Hepatocyte (in vitro differentiated cells): ENCODE results near the gene AUH. TPM values are rescaled to one million over a fixed set of nuclear protein-coding genes. Genes with fewer than 3 reads are reported as not detected.

Source experiments
- DNase-seq: peaks from one replicate; pipeline ENCODE4 v3.0.0-alpha.2; 2016; ENCODE audit warnings: low spot score
- H2AFZ ChIP-seq: fragments of 200-600 bp; sonication (generic); 2 replicates; pipeline ENCODE4 v1.6.0; 2016; ENCODE audit warnings: antibody characterized with exemption, mild to moderate bottlenecking
- H3K27ac ChIP-seq: fragments of 200-600 bp; sonication (generic); 2 replicates; pipeline ENCODE4 v1.5.1; 2016; ENCODE audit warnings: mild to moderate bottlenecking
- H3K27me3 ChIP-seq: fragments of 200-600 bp; sonication (generic); 2 replicates; pipeline ENCODE4 v1.6.1; 2016
- H3K36me3 ChIP-seq: fragments of 200-600 bp; sonication (generic); replicated peaks from 2 replicates; pipeline ENCODE4 v1.5.1; 2016; ENCODE audit warnings: low read depth; ENCODE audit not compliant: insufficient read depth
- H3K4me1 ChIP-seq: fragments of 200-600 bp; sonication (generic); 2 replicates; pipeline ENCODE4 v1.5.1; 2016; ENCODE audit warnings: mild to moderate bottlenecking, moderate library complexity; ENCODE audit not compliant: insufficient read depth
- H3K4me2 ChIP-seq: fragments of 200-600 bp; sonication (generic); 2 replicates; pipeline ENCODE4 v1.6.0; 2016
- H3K4me3 ChIP-seq: fragments of 200-600 bp; sonication (generic); 2 replicates; pipeline ENCODE4 v1.5.1; 2016; ENCODE audit warnings: mild to moderate bottlenecking
- H3K79me2 ChIP-seq: fragments of 200-600 bp; sonication (generic); 2 replicates; pipeline ENCODE4 v1.6.0; 2017; ENCODE audit warnings: mild to moderate bottlenecking
- H3K9me2 ChIP-seq: fragments of 200-600 bp; sonication (generic); replicated peaks from 2 replicates; pipeline ENCODE4 v1.6.0; 2017; ENCODE audit warnings: mild to moderate bottlenecking; ENCODE audit not compliant: insufficient read depth
- H3K9me3 ChIP-seq: fragments of 200-600 bp; sonication (generic); 2 replicates; pipeline ENCODE4 v1.5.1; 2016; ENCODE audit warnings: low read depth, mild to moderate bottlenecking
- H4K20me1 ChIP-seq: fragments of 200-600 bp; sonication (generic); 2 replicates; pipeline ENCODE4 v1.6.0; 2016; ENCODE audit warnings: mild to moderate bottlenecking; ENCODE audit not compliant: insufficient read depth, poor library complexity, severe bottlenecking
- CTCF ChIP-seq: fragments of 200-600 bp; sonication (generic); IDR thresholded peaks from 2 replicates; pipeline ENCODE4 v1.5.1; 2016; ENCODE audit warnings: antibody characterized with exemption, mild to moderate bottlenecking; ENCODE audit not compliant: poor library complexity
- EZH2 ChIP-seq: fragments of 200-600 bp; sonication (generic); IDR thresholded peaks from 2 replicates; pipeline ENCODE4 v1.6.1; 2016; ENCODE audit warnings: antibody characterized with exemption, mild to moderate bottlenecking, borderline replicate concordance
- EZH2phosphoT487 ChIP-seq: fragments of 200-600 bp; sonication (generic); IDR thresholded peaks from one replicate; pipeline ENCODE4 v1.6.1; 2018; ENCODE audit warnings: antibody characterized with exemption, mild to moderate bottlenecking, low read depth, moderate library complexity; ENCODE audit not compliant: unreplicated experiment, severe bottlenecking
- WGBS: methylation state at CpG from one replicate; pipeline ENCODE4 v1.1.6; 2016; ENCODE audit warnings: low lambda C conversion rate; ENCODE audit errors: missing lambda C conversion rate; 5-methylcytosine and 5-hydroxymethylcytosine counted together
- polyA plus RNA-seq: library from polyadenylated mRNA; unstranded; fragments of >200 nt; fragmentation: Nextera tagmentation; extraction: Ambion mirVana; gene quantifications from 2 replicates; pipeline ENCODE4 v1.2.1, GENCODE V29; 2016
- total RNA-seq: library from RNA; depleted of rRNA; stranded (reverse); fragments of >200 nt; gene quantifications from 2 replicates; pipeline ENCODE4 v1.2.3, GENCODE V29; 2014

AUH gene
- total and polyA plus RNA-seq, 2 experiments from 2014 or later, result 19.5 to 25.0 TPM

GRCh38 chr9:91248707-91249106 is 113.0 kb downstream of the AUH start:
- Histone ChIP-seq H4K20me1 (no peaks in the 10 kb centered on the region), H3K27me3 (no peaks in the 10 kb centered on the region), H2AFZ (no peak overlapping the region), H3K4me2 (no peak overlapping the region), H3K9me3 (no peaks in the 10 kb centered on the region), H3K4me3 (no peak overlapping the region), H3K9me2 (no peaks in the 10 kb centered on the region), H3K79me2 (no peaks in the 10 kb centered on the region), H3K27ac (no peak overlapping the region), H3K4me1 (no peaks in the 10 kb centered on the region), H3K36me3 (no peaks in the 10 kb centered on the region)
- TF ChIP-seq CTCF (no peak), EZH2phosphoT487 (no peak), EZH2 (no peak)
- DNase-seq, result no peak
- 90% methylated on average over 6 of the region's 6 CpGs for WGBS

- Histone ChIP-seq H3K4me1 (no peaks in the 10 kb centered on the region), H2AFZ (no peak overlapping the region), H3K36me3 (no peaks in the 10 kb centered on the region), H3K9me3 (no peaks in the 10 kb centered on the region), H3K9me2 (no peaks in the 10 kb centered on the region), H3K27me3 (no peaks in the 10 kb centered on the region), H3K4me3 (no peak overlapping the region), H3K27ac (no peak overlapping the region), H3K4me2 (no peak overlapping the region), H3K79me2 (no peaks in the 10 kb centered on the region), H4K20me1 (no peaks in the 10 kb centered on the region)
- DNase-seq, result no peak
- WGBS, result 100% methylated on average over 2 of the region's 2 CpGs
- TF ChIP-seq EZH2phosphoT487, result no peak
- no peak for TF ChIP-seq CTCF
- no peak for TF ChIP-seq EZH2
These were observed 114.4 kb downstream of the AUH start for GRCh38 chr9:91247278-91247677.

- no peaks in the 10 kb centered on the region for H4K20me1 ChIP-seq
- H3K27me3 ChIP-seq, result no peaks in the 10 kb centered on the region
- H3K4me2 ChIP-seq, result no peak overlapping the region
- no peak overlapping the region for H2AFZ ChIP-seq
- DNase-seq, result no peak
- 73% methylated on average over 5 of the region's 5 CpGs for WGBS
- TF ChIP-seq CTCF, result no peak
- no peak for TF ChIP-seq EZH2
- no peak for TF ChIP-seq EZH2phosphoT487
- no peaks in the 10 kb centered on the region for H3K9me2 ChIP-seq
- no peaks in the 10 kb centered on the region for H3K9me3 ChIP-seq
- no peak overlapping the region for H3K27ac ChIP-seq
- no peaks in the 10 kb centered on the region for H3K4me1 ChIP-seq
- no peak overlapping the region for H3K4me3 ChIP-seq
- no peaks in the 10 kb centered on the region for H3K79me2 ChIP-seq
- H3K36me3 ChIP-seq, result no peaks in the 10 kb centered on the region
These were observed 114.9 kb downstream of the AUH start for GRCh38 chr9:91246846-91247245.
